Heart left ventricle (tissue), 13 donors: ENCODE results near the gene LRRC71.

Experiments
- POLR2A ChIP-seq, 2 donors: fragments of 450-650 bp; IDR thresholded peaks; one replicate each; pipeline ENCODE4 v1.6.1; 2017; ENCODE audit warnings: antibody characterized with exemption in 2 of 2, mild to moderate bottlenecking in 2 of 2, moderate library complexity in 2 of 2
- TF ChIP-seq, protein P1 (sequence below), 12 donors: fragments of 200-600 bp; sonication (generic) in 4 of 12; IDR thresholded peaks; one replicate each; pipeline versions ENCODE4 v1.5.0 to v1.8.0; 2018 to 2022; ENCODE audit warnings: antibody characterized with exemption in 12 of 12, mild to moderate bottlenecking in 5 of 12
- donor health status: ischemic (EF 13 %, LVEDD 7.1; RV severe dilation, severe dysfunction).
- donor health status: DM: no; HTN: yes; CAD: no.
- donor health status: DM: no; HTN: no; CAD: no.
- donor health status: ischemic (EF 25% LVEDD 6.9; RV normal size, moderate dysfunction).
- donor health status: ischemic (EF 25% LVEDD 5.7; RV mildly dilated, moderate dysfunction).
- donor health status: ischemic (EF 35%, LVEDD 5.7; RV mildly dilated, moderate dysfunction).
- donor health status: nonischemic (EF 11% LVEDD 7.7; RV severe dilation, severe dysfunction).
- donor health status: DM: yes; HTN: yes; CAD: no.
- donor health status: PGD.
- donor health status: ischemic (EF 29% LVEDD 5.4; RV normal size, mild dysfunction).
- donor health status: nonischemic (EF 23%, LVEDD 6.1; RV moderate dilation, normal function).

- TF ChIP-seq, protein P1, sequence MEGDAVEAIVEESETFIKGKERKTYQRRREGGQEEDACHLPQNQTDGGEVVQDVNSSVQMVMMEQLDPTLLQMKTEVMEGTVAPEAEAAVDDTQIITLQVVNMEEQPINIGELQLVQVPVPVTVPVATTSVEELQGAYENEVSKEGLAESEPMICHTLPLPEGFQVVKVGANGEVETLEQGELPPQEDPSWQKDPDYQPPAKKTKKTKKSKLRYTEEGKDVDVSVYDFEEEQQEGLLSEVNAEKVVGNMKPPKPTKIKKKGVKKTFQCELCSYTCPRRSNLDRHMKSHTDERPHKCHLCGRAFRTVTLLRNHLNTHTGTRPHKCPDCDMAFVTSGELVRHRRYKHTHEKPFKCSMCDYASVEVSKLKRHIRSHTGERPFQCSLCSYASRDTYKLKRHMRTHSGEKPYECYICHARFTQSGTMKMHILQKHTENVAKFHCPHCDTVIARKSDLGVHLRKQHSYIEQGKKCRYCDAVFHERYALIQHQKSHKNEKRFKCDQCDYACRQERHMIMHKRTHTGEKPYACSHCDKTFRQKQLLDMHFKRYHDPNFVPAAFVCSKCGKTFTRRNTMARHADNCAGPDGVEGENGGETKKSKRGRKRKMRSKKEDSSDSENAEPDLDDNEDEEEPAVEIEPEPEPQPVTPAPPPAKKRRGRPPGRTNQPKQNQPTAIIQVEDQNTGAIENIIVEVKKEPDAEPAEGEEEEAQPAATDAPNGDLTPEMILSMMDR (IDR thresholded peaks at IDR 0.05): no peak
- no peak for TF ChIP-seq POLR2A (IDR thresholded peaks at IDR 0.05)
These were observed 22.1 kb downstream of the LRRC71 start for GRCh38 chr1:156942576-156942975.
